ENCODE measurements around the gene XBP1.
"Not testable (repeated sequence)": the region's sequence is repeated elsewhere in the genome, so short reads cannot be mapped to it uniquely, and the experiment has no call there.

Gene XBP1

GRCh38 chr22:28800308-28801041, at the start of gene XBP1:
TSS of gene XBP1 (minus strand) at chr22:28800569.
- DNase-seq (ENCODE audit: low read depth in 3 of 3, low spot score in 1 of 3): peak; percentile 66 to 87 (median 73)

- DNase-seq (ENCODE audit: low read depth in 3 of 3, low spot score in 1 of 3): no peak
Measured at GRCh38 chr22:28846994-28847393, 46.6 kb upstream of the XBP1 start.

GRCh38 chr22:28844277-28844676, 43.9 kb upstream of the XBP1 start:
- not testable (repeated sequence) for DNase-seq (ENCODE audit: low read depth in 3 of 3, low spot score in 1 of 3)

- DNase-seq (ENCODE audit: low read depth in 3 of 3, low spot score in 1 of 3): no peak
Measured at GRCh38 chr22:28843633-28844032, 43.3 kb upstream of the XBP1 start.

DNA sequence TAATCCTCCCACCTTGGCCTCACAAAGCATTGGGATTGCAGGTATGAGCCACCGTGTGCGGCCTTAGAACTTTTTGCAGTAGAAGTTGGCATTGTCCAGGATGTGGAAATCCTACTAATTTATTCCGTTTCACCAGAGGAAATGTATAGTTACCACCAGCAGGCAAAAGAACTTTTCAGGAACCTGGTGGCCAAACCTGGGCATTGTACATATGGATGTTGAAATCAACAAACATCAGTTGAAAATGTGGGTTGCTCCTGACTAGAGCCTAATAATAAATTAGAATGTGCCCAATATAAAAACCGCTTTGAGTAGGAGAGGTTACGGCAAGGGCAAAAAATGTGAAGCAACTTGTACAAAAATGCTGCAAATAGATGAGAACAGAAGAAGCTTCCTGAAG, 40.7 kb upstream of the XBP1 start:
- DNase-seq (ENCODE audit: low read depth in 3 of 3, low spot score in 1 of 3): no peak

GRCh38 chr22:28838971-28839370, 38.6 kb upstream of the XBP1 start:
- DNase-seq (ENCODE audit: low read depth in 3 of 3, low spot score in 1 of 3): no peak

DNA sequence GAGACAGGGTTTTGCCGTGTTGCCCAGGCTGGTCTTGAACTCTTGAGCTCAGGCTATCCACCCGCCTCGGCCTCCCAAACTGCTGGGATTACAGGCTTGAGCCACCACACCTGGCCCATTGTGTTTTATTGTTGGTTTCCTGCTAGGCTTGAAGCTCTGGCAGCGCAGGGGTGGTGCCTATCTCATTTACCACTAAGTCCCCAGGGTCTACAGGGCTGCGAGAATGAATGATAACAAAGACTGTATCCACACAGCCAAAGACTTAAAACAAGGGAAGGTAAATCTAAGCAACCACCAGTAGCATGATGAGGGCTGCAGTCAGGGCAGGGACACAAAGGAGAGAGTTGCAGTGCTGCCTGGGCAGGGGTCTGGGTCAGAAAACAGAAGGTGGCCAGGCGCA, 37.3 kb upstream of the XBP1 start:
- DNase-seq (ENCODE audit: low read depth in 3 of 3, low spot score in 1 of 3): no peak

GRCh38 chr22:28835630-28836189, 35.3 kb upstream of the XBP1 start:
- no peak for DNase-seq (ENCODE audit: low read depth in 3 of 3, low spot score in 1 of 3)

DNA sequence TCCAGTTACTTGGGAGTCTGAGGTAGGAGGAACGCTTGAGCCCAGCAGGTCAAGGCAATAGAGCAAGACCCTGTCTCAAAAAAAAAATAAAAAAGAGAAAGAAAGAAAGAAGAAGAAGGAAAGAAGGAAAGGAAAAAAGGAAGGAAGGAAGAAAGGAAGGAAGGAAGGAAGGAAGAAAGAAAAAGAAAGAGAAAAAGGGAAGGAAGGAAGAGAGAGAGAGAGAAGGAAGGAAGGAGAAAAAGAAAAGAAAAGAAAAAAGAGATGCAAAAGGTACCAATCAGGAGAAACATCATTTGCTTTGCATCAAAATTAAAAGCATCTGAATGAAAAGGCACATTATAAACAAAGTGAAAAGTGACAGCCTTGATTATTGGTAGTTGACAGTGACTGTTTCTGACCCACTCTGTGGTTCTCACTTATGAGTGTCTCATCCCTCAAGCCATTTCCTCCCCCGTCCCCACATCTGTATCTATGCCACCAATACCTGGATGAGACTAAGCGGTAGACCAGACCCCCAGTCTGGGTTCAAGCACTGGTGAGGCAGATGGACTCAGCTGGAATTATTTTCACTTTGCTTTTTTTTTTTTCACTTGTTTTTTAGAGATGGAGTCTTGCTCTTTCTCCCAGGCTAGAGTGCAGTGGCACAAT, 33.0 kb upstream of the XBP1 start:
- DNase-seq (ENCODE audit: low read depth in 3 of 3, low spot score in 1 of 3): no peak

- DNase-seq (ENCODE audit: low read depth in 3 of 3, low spot score in 1 of 3): no peak
Measured at GRCh38 chr22:28832731-28833130, 32.4 kb upstream of the XBP1 start.

GRCh38 chr22:28831140-28832072, 31.0 kb upstream of the XBP1 start:
- no peak for DNase-seq (ENCODE audit: low read depth in 3 of 3, low spot score in 1 of 3)

DNA sequence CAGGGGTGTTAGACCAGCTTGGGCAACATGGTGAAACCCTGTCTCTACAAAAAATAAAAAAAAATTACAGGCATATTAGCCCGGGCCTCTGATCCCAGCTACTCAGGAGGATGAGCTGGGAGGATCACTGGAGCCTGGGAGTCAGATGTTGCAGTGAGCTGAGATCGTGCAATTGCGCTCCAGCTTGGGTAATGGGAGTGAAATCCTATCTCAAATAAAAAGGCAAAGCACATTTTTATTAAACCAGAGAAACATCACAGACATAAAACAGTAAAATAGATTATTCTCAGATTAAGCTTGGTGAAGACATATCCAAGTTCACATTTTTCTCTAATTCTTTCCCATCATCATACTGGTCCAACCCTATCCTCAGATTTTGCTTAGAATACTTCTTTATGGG, 30.1 kb upstream of the XBP1 start:
- no peak for DNase-seq (ENCODE audit: low read depth in 3 of 3, low spot score in 1 of 3)

GRCh38 chr22:28829358-28830181, 29.2 kb upstream of the XBP1 start:
- peak; percentile 40 to 62 (median 55) for DNase-seq (ENCODE audit: low read depth in 3 of 3, low spot score in 1 of 3)

GRCh38 chr22:28826921-28827320, 26.6 kb upstream of the XBP1 start:
- no peak for DNase-seq (ENCODE audit: low read depth in 3 of 3, low spot score in 1 of 3)

GRCh38 chr22:28826430-28826829, 26.1 kb upstream of the XBP1 start:
- DNase-seq (ENCODE audit: low read depth in 3 of 3, low spot score in 1 of 3): not testable (repeated sequence)

DNA sequence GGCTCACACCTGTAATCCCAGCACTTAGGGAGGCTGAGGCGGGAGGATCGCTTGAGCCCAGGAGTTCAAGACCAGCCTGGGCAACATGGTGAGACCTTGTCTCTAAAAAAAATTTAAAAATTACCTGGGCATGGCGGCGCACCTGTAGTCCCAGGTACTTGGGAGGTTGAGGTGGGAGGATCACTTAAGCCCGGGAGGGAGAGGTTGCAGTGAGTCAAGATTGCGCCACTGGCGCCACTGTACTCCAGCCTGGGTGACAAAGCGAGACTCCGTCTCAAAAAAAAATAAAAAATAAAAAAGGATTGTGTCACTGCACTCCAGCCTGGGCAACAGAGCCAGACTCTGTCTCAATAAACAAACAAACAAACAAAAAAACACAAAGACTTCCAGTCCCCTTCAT, 24.1 kb upstream of the XBP1 start:
- not testable (repeated sequence) for DNase-seq (ENCODE audit: low read depth in 3 of 3, low spot score in 1 of 3)

- no peak for DNase-seq (ENCODE audit: low read depth in 3 of 3, low spot score in 1 of 3)
Measured at GRCh38 chr22:28822930-28823551, 22.7 kb upstream of the XBP1 start.

DNA sequence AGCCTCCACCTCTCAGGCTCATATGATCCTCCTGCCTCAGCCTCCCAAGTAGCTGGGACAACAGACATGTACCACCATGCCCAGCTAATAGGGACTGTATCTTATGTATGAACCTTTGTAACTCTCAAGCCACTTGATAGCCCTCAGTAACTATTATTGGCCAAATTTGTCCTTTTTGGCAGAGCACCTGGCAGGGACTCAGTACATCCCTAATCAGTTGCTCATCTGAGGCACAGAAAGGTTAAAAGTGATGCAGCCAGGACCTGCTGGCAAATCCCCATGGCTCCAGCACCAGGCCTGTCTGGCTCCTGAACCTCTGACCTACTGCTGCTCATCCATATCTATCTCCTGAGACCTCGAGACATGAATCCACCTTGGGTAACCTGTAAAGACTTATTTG, 21.1 kb upstream of the XBP1 start:
- DNase-seq (ENCODE audit: low read depth in 3 of 3, low spot score in 1 of 3): no peak

GRCh38 chr22:28820885-28821284, 20.5 kb upstream of the XBP1 start:
- DNase-seq (ENCODE audit: low read depth in 3 of 3, low spot score in 1 of 3): no peak

Data from stimulated activated CD4-positive, alpha-beta T cell treated with anti-CD3 and anti-CD28 coated beads, TNF-alpha, amount 100 ng/mL, for 1 hour (primary cell).